GM21367 (cell line): ENCODE results near the gene CD177.
"Not testable (repeated sequence)": the region's sequence is repeated elsewhere in the genome, so short reads cannot be mapped to it uniquely, and the experiment has no call there.

Source experiments
- ATAC-seq: cut with Tn5 transposase; IDR thresholded peaks from one replicate; pipeline ENCODE4 v1.9.1; 2021; ENCODE audit not compliant: unreplicated experiment

CD177 gene, protein sequence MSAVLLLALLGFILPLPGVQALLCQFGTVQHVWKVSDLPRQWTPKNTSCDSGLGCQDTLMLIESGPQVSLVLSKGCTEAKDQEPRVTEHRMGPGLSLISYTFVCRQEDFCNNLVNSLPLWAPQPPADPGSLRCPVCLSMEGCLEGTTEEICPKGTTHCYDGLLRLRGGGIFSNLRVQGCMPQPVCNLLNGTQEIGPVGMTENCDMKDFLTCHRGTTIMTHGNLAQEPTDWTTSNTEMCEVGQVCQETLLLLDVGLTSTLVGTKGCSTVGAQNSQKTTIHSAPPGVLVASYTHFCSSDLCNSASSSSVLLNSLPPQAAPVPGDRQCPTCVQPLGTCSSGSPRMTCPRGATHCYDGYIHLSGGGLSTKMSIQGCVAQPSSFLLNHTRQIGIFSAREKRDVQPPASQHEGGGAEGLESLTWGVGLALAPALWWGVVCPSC

DNA sequence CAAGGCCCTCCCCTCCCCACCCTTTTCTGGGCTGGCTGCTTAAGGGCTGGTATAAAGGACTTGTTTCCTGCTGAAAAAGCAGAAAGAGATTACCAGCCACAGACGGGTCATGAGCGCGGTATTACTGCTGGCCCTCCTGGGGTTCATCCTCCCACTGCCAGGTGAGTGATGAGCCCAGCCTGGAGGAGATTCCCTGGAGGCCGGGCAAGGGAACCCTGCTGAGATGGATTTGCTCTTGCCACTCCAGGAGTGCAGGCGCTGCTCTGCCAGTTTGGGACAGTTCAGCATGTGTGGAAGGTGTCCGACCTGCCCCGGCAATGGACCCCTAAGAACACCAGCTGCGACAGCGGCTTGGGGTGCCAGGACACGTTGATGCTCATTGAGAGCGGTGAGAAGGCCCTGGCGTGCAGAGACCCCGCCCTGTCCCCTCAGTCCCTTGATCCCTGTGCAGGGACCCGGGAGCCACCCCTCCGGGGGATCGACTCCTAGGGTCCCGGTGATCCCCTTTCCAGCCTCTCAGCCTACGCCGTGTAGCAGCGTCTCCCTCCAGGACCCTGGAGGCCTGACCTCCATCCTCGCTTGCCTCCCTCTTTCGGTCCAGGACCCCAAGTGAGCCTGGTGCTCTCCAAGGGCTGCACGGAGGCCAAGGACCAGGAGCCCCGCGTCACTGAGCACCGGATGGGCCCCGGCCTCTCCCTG is at the start of gene CD177:
Gene CD177, plus strand, starts transcription at position 81 of the 699 bp plus-strand sequence. Its CDS starts 29 bp downstream, at position 110.
- no peak for ATAC-seq

DNA sequence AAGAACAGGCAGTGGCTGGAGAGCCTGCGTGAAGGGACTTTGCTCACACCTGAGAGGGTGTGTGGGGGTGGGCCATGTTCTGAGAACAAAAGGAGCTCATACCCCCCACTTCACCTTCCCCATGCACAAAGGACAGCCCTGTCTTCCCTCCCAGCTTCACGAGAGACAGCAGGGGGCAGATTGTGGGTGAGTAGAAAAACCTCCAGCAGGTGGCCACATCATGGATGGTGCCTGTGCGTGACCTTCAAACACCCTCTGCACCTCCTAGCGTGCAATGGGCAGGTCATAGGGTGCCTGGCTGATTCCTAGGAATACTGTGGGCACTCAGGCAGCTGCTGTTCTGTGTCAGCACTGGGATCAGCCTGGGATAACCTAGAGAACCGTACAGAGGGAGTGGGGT is 47.8 kb upstream of the CD177 start:
- no peak for ATAC-seq

DNA sequence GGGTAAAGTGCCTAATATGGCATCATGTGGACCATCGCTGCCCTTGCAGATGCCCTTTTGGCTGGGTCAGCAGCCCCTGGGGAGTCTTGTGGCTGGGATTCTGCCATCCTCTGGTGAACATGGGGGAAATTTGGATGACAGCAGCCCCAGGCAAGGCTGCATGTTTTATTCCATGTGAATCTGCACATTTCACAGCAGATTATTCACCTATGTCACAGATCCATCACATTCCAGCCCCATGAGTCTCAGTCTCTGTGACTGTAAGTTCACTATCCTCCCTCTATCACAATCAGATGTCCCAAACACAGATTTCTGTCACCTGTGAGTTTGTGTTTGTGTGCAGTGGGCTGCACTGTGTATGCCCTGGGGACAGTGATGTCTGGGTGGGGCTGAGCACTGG is 47.4 kb upstream of the CD177 start:
- ATAC-seq, result no peak

DNA sequence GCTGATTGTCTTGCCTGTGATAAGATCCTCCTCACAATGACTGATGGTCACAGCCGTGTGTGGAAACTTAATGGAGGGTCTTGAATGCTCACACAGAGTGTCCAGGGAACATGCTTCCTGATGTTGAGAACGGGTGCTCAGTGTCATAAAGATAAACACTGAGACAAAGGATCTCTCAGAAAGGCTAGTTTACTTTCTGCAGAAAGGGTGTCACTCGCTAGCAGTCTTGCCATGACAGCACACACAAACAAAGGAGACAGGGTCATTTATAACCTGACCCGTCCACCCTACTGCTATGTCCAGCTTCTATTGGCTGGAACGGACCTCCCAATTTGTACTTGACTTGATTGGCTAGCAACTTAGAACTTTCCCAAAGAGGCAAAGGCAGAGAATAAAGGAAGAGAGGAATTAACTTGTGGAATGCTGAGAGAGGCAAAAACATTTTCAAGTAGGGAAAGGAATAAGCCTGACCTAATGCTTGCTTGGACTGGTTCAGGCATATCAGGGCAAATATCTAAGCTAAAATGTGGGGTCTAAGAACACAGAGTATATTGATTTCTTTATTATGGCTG is 45.2 kb upstream of the CD177 start:
- ATAC-seq, result no peak

DNA sequence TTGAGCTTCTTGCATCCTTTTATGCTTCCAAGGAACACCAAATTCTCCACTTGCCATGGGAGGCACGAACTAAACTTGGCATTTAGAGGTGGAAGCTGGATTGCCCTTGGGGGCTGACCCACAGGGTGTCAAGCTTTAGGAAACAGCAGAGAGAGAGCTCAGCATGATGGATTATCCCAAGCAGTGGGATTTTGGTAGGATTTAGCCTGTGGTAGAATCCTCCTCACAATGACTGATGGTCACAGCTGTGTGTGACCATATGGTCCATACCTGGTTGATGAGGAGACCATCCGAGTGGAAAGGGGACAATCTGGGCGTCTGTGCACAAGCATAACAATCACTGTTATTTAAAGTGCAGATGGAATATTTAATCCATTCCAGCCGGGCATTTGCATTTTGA is 44.0 kb upstream of the CD177 start:
- no peak for ATAC-seq

DNA sequence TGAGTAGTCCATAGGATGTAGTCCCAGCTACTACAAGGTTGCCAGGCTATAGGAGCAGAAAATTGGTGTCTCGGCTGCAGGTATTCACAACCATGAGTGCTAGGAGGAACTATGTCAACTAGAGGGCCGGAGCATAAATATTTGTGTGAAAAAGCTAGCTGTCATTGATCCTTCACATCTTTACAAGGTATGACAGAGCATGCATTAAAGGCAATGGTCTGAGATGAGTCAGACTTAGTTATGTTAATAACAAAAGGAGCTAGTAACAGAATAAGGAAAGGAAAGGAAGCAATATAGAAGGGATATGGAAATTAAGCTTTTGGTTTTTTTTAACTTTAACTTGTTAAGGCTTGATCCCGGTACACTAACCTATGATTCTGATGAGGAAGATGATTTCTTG is 43.3 kb upstream of the CD177 start:
- ATAC-seq, result no peak

DNA sequence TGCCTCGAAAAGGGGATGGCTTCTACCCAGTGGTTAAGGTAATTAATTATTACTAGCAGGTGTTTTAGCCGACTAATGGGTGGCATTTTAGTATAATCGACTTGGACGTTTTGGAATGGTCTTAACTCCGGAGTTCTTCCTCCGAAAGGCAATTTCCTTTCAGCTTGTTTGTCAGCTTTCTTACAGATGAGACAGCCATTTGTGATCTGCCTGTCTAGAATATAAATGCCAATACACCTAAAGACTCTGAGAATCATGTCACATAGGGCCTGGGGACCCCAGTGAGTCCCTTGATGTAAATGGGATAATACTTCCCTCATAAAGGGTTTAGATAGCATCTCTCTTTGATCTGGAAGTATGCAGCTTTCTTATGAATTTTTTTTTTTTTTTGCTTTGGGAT is 42.2 kb upstream of the CD177 start:
- no peak for ATAC-seq

DNA sequence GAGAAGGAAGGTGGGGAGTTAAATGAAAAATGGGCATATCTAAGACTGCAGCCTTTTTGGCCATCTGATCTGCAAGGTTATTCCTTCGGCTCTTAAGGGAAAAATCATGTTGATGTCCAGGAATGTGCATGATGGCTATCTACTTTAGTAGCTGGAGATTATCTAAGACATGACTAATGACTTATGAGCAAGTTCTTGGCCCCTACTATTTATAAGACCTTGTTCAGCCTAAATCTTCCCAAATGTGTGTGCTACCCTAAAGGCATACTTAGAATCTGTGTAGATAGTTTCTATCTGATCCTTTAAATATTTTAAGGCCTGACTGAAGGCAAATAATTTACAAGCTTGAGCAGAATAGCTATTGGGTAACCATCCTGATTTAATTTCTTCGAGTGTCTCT is 41.8 kb upstream of the CD177 start:
- no peak for ATAC-seq

DNA sequence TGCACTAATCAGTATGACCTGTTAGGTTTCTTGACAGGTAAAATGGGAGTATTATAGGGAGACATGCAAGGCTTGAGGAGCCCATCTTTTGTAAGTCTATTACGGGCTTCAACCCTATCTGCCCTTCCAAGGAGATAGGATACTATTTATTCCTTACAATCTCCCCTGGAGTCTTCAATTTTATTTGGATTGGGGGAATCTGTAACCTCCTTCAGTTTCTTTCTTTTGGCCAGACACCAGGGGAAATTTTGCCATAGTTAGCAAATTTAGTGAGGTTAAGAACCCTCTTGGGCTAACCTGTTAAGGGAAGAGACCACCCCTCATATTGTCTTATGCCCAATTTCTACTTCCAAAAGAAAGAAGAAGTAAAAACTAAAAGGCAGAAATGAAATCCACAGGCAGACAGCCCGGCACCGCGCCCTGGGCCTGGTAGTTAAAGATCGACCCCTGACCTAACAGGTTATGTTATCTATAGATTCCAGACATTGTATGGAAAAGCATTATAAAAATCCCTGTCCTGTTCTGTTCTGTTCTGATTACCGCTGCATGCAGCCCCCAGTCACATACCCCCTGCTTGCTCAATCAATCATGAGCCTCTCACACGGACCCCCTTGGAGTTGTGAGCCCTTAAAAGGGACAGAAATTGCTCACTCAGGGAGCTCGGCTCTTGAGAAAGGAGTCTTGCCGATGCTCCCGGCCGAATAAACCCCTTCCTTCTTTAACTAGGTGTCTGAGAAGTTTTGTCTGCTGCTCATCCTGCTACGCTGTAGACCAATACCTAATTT is 39.6 kb upstream of the CD177 start:
- ATAC-seq, result no peak

DNA sequence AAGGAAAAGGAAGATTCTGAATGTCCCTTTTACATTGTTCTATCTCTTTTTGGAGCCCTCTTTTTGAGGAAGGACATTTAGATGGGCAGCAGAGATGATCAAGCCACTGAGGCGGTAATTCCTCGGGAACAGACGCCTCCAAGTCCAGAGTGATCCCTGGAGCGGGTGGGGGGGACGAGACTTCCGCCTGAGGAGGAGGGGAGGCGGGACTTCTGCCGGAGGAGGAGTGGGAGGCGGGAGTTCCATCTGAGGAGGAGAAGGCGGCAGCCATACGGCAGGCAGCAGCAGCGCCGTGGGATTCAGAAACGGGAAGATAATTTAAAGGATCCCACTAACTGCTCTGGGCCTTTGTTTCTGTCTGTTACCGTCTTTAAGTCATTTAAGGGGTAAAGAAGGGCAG is 37.6 kb upstream of the CD177 start:
- no peak for ATAC-seq

DNA sequence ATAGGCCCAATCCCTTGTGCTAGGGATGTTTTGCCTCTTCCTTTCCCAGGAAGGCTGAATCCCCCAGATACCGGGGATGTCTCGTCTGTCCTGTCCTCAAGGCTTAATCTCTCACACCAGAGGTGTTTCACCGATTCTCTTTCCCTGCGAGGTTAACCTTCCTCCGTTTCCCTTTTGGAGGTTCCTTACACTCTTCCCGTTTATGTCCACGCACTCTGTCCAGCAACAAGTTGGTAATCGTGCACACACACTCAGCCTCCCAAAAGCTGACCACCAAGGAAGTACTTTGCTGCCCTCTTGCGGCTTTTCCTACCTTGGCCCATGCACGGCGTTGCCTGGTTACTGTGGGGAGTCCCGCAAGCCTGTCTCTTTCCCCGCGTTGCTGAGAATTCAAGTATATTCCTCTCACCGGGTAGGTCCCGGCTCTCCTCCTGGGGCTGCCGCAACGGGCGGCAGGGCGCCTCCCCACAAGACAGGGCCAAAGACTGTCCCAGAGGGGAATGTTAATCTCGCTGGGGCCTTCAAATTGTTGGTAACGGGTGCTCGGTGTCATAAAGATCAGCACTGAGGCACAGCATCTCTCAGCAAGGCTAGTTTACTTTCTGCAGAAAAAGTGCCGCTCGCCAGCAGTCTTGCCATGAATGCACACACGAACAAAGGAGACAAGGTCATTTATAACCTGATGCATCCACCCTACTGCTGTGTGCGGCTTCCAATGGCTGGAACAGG is 36.7 kb upstream of the CD177 start:
- ATAC-seq, result no peak

DNA sequence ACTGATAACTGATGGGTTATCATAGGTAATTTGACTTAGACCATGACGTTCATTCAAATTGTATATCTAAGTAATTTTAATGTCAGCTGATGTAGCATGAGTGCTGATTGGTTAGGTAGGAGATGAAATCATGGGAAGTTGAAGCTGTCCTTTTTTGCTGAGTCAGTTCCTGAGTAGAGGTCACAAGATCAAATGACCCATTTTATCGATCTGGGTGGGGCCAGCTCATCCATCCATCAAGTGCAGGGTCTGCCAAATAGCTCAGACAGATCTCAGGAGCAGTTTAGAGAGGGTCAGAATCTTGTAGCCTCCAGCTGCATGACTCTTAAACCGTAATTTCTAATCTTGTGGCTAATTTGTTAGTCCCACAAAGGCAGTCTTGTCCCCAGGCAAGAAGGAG is 35.3 kb upstream of the CD177 start:
- ATAC-seq, result no peak

DNA sequence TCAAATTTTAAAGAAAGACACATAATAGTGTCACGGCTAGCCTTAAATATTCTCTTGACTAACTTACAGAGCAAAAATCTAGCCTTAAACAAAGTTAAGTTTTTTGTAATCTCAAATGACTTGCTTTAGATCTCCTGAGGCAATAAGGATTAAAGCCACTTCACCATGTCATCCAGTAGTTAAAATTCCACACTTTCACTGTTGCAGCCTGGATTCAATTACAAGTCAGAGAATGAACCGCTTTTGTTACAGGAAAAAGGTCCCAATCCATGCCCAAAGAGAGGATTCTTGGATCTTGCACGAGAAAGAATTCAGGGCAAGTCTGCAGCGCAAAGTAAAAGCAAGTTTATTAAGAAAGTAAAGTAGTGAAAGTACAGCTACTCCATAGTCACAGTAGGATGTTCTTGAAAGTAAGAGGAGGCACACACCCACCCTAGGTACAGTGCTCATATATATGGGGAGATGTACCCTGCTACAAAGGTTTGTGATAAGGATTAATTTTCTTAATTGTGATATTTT is 34.6 kb upstream of the CD177 start:
- ATAC-seq, result no peak

DNA sequence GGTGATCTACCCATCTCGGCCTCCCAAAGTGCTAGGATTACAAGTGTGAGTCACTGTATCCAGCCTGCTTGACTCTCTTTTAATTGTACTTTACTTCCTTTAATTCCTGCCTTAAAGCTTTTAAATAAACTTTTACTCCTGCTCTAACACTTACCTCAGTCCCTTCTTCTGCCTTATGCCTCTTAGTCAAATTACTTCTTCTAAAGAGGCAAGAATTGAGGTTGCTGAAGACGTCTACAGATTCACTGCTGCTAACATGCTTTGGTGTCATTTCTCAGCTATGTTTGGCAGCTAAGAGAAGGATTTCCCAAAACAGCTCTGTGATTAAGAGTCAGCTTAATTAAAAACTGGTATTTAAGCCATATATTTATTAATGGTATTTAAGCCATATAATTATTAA is 32.9 kb upstream of the CD177 start:
- ATAC-seq, result no peak

DNA sequence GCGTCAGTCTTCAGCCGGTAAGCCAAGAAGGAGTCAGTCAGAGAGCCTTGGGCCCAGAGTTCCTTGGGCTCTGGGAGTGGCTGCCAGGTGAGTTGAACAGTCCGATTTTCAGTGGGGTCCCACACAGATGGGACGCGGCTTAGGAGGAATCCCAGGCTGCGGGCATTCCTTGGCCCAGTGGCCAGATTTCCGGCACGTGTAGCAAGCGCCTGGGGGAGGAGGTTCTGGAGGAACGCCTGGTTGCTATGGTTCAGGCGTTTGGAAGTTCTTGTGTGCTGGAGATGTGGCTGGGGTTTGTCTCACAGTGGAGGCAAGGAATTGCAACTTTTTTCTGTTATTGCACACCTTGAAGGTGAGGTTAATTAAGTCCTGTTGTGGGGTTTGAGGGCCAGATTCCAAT is 26.7 kb upstream of the CD177 start:
- not testable (repeated sequence) for ATAC-seq

DNA sequence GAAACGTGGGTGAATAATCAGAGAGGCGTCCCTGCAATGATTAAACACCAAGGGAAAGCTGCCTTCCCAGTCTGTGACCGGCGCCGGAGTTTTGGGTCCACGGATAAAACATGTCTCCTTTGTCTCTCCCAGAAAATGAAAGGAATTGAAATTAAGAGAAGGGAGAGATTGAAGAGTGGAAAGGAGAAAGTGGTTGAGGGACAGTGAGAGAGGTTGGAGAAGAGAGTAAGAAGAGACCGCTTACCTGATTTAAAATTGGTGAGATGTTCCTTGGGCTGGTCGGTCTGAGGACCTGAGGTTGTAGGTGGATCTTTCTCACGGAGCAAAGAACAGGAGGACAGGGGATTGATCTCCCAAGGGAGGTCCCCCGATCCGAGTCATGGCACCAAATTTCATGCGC is 24.9 kb upstream of the CD177 start:
- not testable (repeated sequence) for ATAC-seq

DNA sequence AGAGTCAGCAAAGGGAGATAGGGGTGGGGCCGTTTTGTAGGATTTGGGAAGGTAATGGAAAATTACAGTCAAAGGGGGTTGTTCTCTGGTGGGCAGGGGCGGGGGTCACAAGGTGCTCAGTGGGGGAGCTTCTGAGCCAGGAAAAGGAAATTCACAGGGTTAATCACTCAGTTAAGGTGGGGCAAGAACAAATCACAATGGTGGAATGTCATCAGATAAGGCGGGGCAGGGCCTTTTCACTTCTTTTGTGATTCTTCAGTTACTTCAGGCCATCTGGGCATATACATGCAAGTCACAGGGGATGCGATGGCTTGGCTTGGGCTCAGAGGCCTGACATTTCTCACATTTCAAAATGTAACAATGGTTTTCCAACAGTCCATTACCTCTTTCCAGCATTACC is 24.4 kb upstream of the CD177 start:
- ATAC-seq, result not testable (repeated sequence)

DNA sequence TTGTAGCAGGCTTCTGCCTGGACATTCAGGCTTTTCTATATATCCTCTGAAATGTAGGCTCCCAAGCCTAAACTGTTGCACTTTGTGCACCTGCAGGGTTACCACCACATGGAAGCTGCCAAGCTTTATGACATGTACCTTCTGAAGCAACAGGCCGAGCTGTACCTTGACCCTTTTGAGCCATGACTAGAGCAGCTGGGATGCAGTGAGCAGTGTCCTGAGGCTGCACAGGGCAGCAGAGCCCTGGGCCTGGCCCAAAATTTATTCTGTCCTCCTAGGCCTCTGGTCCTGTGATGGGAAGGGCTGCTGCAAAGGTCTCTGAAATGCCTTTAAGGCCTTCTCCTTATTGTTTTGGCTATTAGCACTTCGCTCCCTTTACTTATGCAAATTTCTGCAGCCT is 23.5 kb upstream of the CD177 start:
- no peak for ATAC-seq

DNA sequence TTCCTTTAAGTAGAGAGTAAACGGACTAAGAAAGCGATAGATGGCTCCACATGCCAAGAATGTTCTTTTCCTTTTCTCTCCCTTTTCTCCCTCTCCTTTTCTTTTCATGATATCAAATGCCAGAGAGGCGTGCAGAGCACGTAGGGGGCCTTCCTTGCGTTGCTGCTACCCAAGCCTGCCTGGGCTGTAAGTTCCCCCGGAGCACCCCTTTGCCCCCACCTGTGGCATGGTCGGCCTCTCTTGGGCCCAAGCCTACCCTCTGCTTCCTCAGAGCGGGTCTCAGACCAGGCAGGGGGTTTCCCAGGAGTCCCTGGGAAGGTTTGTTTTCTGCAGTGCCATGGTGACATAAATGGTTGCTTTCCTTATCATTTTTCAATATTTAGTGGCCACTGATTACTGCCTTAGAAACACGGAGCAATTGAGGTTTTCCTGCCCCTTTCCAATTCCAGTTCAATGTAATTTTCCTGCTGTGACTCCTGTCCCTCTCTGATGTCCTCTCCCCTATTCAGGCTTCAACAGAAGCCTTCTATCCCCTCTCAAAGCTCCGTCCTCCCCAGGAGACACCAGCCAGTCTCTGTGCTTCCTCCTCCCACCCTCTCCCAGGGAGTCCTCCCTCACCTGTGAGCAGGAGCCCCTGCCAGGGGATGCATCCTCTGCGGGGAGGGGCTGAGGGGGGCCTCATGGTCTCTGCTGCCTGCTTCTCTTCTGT is 22.6 kb upstream of the CD177 start:
- no peak for ATAC-seq
